HUES48 (cell line): Measurements from ENCODE around the gene LRRC37B.
"Not testable (repeated sequence)": the region's sequence is repeated elsewhere in the genome, so short reads cannot be mapped to it uniquely, and the experiment has no call there.

Source experiments
- H3K27ac ChIP-seq: one replicate; pipeline ENCODE4 v1.7.0; 2013; ENCODE audit warnings: low read depth, low read length, inconsistent platforms
- H3K27me3 ChIP-seq: 2 replicates; pipeline ENCODE4 v1.6.1; 2013; ENCODE audit warnings: mild to moderate bottlenecking, low read length; ENCODE audit not compliant: control insufficient read depth, insufficient read depth
- H3K36me3 ChIP-seq: 2 replicates; pipeline ENCODE4 v1.6.1; 2013; ENCODE audit warnings: low read length; ENCODE audit not compliant: control insufficient read depth, insufficient read depth
- H3K4me1 ChIP-seq: 2 replicates; pipeline ENCODE4 v1.6.1; 2013; ENCODE audit warnings: mild to moderate bottlenecking, low read length; ENCODE audit not compliant: control insufficient read depth, insufficient read depth
- H3K4me3 ChIP-seq: 2 replicates; pipeline ENCODE4 v1.5.1; 2013; ENCODE audit warnings: mild to moderate bottlenecking, low read depth, low read length
- H3K9ac ChIP-seq: 2 replicates; pipeline ENCODE4 v1.6.1; 2013; ENCODE audit warnings: mild to moderate bottlenecking, low read depth, low read length, moderate library complexity
- H3K9me3 ChIP-seq: 2 replicates; pipeline ENCODE4 v1.6.1; 2013; ENCODE audit warnings: low read length; ENCODE audit not compliant: control insufficient read depth, insufficient read depth

Gene LRRC37B

DNA sequence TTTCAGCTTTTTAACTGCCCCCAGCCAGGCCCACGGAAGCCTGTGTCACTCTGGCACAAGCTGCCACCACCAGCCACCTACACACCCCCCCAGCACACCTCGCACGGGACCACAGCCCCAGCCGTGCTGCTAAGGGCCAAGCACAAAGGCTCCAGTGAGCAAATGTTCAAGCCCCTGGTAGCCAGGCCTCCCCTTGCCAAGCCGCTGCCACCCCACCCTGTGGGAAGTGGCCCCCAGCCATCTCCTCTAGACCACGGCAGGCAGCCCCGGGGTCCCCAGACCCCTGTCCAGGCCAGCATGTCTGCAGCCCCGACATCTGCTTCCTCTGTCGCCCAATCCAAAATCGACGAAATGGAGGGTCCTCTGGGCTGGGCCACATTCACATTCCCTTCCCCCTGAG, 35.1 kb downstream of the LRRC37B start:
- H3K27me3 ChIP-seq, H3K4me3 ChIP-seq, H3K9me3 ChIP-seq, H3K4me1 ChIP-seq, H3K9ac ChIP-seq, H3K27ac ChIP-seq: not testable (repeated sequence)
- peaks cover 18% of the 10 kb centered on the region for H3K36me3 ChIP-seq

DNA sequence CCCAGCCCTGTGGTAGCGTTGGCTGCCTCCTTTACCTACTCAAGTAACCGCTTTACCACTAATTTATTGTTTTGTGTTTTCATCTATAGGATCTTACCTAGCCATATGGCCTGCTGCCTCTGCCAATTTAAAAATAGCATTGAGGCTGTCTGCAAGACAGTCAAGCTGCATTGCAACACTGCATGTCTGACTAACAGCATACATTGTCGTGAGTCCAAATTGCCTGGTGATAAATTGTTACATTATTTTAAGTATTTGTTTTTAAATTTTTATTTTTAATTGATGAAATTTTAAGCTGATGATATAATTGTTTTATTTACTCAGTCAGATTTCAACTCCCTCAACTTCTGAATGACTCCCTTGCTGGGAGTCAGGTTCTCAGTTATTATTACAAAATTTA, 38.4 kb downstream of the LRRC37B start:
- H3K36me3 ChIP-seq, H3K27me3 ChIP-seq, H3K9ac ChIP-seq, H3K9me3 ChIP-seq, H3K4me1 ChIP-seq, H3K4me3 ChIP-seq, H3K27ac ChIP-seq: not testable (repeated sequence)

GRCh38 chr17:32047663-32048062, 40.5 kb downstream of the LRRC37B start:
- H3K9me3 ChIP-seq, H3K36me3 ChIP-seq, H3K27ac ChIP-seq, H3K4me1 ChIP-seq, H3K4me3 ChIP-seq, H3K9ac ChIP-seq, H3K27me3 ChIP-seq: not testable (repeated sequence)

GRCh38 chr17:32054985-32055384, 47.8 kb downstream of the LRRC37B start:
- not testable (repeated sequence) for H3K36me3 ChIP-seq, H3K27me3 ChIP-seq, H3K4me1 ChIP-seq, H3K9me3 ChIP-seq, H3K27ac ChIP-seq, H3K4me3 ChIP-seq, H3K9ac ChIP-seq

GRCh38 chr17:32055425-32055824, 48.2 kb downstream of the LRRC37B start:
- H3K4me1 ChIP-seq, result not testable (repeated sequence)

GRCh38 chr17:32056500-32056899, 49.3 kb downstream of the LRRC37B start:
- not testable (repeated sequence) for H3K27ac ChIP-seq, H3K9me3 ChIP-seq, H3K4me3 ChIP-seq, H3K9ac ChIP-seq, H3K27me3 ChIP-seq, H3K4me1 ChIP-seq, H3K36me3 ChIP-seq

More at GRCh38 chr17:32055425-32055824, 48.2 kb downstream of the LRRC37B start:
- not testable (repeated sequence) for H3K27ac ChIP-seq, H3K36me3 ChIP-seq, H3K4me3 ChIP-seq, H3K9ac ChIP-seq, H3K9me3 ChIP-seq, H3K27me3 ChIP-seq

- H3K9ac ChIP-seq, H3K4me1 ChIP-seq, H3K27me3 ChIP-seq, H3K36me3 ChIP-seq, H3K27ac ChIP-seq, H3K4me3 ChIP-seq, H3K9me3 ChIP-seq: not testable (repeated sequence)
These were observed 50.4 kb downstream of the LRRC37B start for GRCh38 chr17:32057460-32058105.

DNA sequence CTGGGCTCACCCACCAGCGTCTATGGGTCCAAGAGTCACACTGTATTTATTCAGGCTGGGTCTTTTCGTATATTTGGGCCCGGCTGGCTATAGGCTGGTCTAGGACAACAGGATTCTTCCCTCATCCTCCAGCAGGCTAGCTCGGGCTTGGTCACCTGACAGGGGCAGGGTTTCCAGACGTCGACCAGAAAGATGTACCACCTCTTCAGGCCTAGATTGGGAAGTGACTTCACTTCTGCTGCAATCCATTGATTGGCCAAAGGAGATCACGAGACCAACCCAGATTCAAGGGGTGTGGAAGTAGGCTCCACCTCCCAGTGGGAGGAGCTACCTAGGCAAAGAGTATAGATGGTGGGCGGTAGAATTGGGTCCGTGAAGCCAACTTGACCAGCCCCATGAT, 53.5 kb downstream of the LRRC37B start:
- H3K36me3 ChIP-seq, H3K4me3 ChIP-seq, H3K4me1 ChIP-seq, H3K27me3 ChIP-seq, H3K27ac ChIP-seq, H3K9me3 ChIP-seq, H3K9ac ChIP-seq: not testable (repeated sequence)

DNA sequence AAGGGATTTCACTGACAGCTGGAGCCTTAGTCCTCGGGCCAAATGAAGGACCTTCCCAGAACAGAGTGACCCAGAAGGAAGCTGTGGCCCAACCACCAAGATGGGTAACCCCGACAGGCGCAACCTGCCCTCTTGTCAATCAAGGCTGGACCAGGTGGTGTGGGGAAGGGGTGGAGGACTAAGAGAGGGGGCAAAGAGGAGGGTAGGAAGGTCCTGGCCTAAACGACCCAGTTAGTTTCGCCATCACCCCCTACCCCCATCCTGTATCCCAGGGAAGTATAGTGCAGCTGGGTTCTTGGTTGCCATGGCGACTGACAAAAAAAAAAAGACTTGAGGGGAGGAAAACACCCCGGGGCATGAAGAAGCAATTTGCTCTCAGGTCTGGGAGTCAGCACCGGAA, 54.7 kb downstream of the LRRC37B start:
- H3K27me3 ChIP-seq, H3K36me3 ChIP-seq, H3K4me1 ChIP-seq, H3K4me3 ChIP-seq, H3K9ac ChIP-seq, H3K9me3 ChIP-seq, H3K27ac ChIP-seq: not testable (repeated sequence)

DNA sequence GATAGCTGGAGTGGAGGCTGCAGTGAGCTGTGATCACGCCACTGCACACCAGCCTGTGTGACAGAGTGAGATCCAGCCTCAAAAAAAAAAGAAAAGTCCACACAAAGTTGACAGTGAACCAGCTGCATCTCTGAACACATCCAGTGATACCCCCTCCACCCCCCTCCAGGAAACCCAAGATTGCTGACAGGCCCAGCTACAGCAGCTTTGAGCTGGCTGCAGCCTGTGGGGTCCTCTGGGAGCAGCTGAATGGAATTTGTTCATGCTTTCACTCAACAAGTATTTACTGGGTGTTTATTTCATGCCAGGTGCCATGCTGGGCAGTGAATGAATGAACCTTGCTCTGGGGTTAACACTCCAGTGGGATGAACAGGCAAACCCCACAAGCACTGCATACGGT, 56.9 kb downstream of the LRRC37B start:
- H3K4me1 ChIP-seq, H3K9ac ChIP-seq, H3K4me3 ChIP-seq, H3K9me3 ChIP-seq, H3K36me3 ChIP-seq, H3K27ac ChIP-seq, H3K27me3 ChIP-seq: not testable (repeated sequence)

DNA sequence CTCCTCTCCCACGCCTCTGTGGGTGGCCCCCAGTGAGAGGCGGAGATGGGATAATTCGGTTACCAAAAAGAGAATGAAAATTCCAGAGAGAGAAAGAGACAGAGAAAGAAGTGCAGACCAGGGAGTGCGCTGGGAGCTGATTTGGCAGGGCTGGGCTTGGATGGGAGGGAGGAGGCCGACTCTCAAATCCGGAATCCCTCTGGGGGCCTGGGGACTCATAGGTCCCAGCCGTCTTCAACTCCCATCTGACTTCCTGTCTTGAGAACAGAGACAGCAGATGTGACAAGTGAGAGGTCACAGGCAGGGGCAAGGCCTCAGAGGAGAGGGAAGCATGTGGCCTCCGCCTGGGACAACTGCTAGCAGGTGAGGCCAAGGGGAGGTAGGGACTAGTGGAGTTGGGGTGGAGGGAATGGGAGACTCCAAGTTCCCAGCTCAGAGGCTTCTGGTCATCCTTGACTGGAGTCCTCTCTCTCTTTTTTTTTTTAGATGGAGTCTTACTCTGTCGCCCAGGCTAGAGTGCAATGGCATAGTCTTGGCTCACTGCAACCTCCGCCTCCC, 59.0 kb downstream of the LRRC37B start:
- H3K27me3 ChIP-seq, H3K9ac ChIP-seq, H3K4me1 ChIP-seq, H3K9me3 ChIP-seq, H3K27ac ChIP-seq, H3K4me3 ChIP-seq, H3K36me3 ChIP-seq: not testable (repeated sequence)
